Fibroblast of lung (primary cell): ENCODE results near the gene GPSM1. TPM values are rescaled to one million over a fixed set of nuclear protein-coding genes. Genes with fewer than 3 reads are reported as not detected.

ENCODE experiments used
- DNase-seq, 2 donors: peaks; one replicate each; pipeline versions ENCODE4 v3.0.0 to v3.0.0-alpha.2; 2010; ENCODE audit warnings: low read depth in 2 of 2
- H2AFZ ChIP-seq: 2 replicates; pipeline ENCODE4 v1.5.1; 2012; ENCODE audit warnings: low read length, control low read depth, inconsistent platforms
- H3K27ac ChIP-seq: 2 replicates; pipeline ENCODE4 v1.5.1; 2011; ENCODE audit warnings: low read length, control low read depth; ENCODE audit not compliant: insufficient read depth
- H3K27me3 ChIP-seq: 2 replicates; pipeline ENCODE4 v1.5.1; 2011; ENCODE audit warnings: mild to moderate bottlenecking, low read length; ENCODE audit not compliant: control insufficient read depth, insufficient read depth
- H3K36me3 ChIP-seq: 2 replicates; pipeline ENCODE4 v1.5.1; 2011; ENCODE audit warnings: low read length; ENCODE audit not compliant: control insufficient read depth, insufficient read depth
- H3K4me1 ChIP-seq: 2 replicates; pipeline ENCODE4 v1.5.1; 2011; ENCODE audit warnings: low read length; ENCODE audit not compliant: control insufficient read depth, insufficient read depth; ENCODE audit errors: extremely low read depth
- H3K4me2 ChIP-seq: 2 replicates; pipeline ENCODE4 v1.5.1; 2011; ENCODE audit warnings: low read length, control low read depth; ENCODE audit not compliant: insufficient read depth; ENCODE audit errors: extremely low read depth
- H3K4me3 ChIP-seq, 4 experiments: fragments of 200-600 bp in 1 of 4; sonication (generic) in 1 of 4; replicated peaks in 1 of 4; 2 replicates each; pipeline ENCODE4 v1.5.1; 2011 to 2016; ENCODE audit warnings: low read length in 4 of 4, low read depth in 3 of 4, mild to moderate bottlenecking in 3 of 4, control low read depth in 2 of 4, inconsistent platforms in 1 of 4, mixed read lengths in 1 of 4; ENCODE audit not compliant: insufficient read depth in 1 of 4; ENCODE audit errors: control extremely low read depth in 1 of 4
- H3K79me2 ChIP-seq: 2 replicates; pipeline ENCODE4 v1.5.1; 2012; ENCODE audit warnings: mild to moderate bottlenecking, low read length, inconsistent platforms; ENCODE audit not compliant: control insufficient read depth, insufficient read depth
- H3K9ac ChIP-seq: 2 replicates; pipeline ENCODE4 v1.5.1; 2011; ENCODE audit warnings: mild to moderate bottlenecking, low read length, control low read depth; ENCODE audit not compliant: insufficient read depth
- H3K9me3 ChIP-seq: 2 replicates; pipeline ENCODE4 v1.5.1; 2012; ENCODE audit warnings: low read depth, low read length; ENCODE audit not compliant: control insufficient read depth, insufficient read depth
- H4K20me1 ChIP-seq: 2 replicates; pipeline ENCODE4 v1.5.1; 2011; ENCODE audit warnings: low read length; ENCODE audit not compliant: control insufficient read depth, insufficient read depth; ENCODE audit errors: extremely low read depth
- EZH2 ChIP-seq: IDR thresholded peaks from 2 replicates; pipeline ENCODE4 v1.5.1; 2012; ENCODE audit warnings: low read length, control low read depth, mild to moderate bottlenecking; ENCODE audit errors: missing control alignments
- polyA plus RNA-seq, 2 donors: library from polyadenylated mRNA; depleted of rRNA in 1 of 2; stranded (reverse) in 1 of 2; unstranded in 1 of 2; fragments of >200 nt; gene quantifications; 2 replicates each; pipeline ENCODE4 v1.2.1, GENCODE V29; 2011 to 2012; ENCODE audit warnings: missing spikeins in 1 of 2
- total RNA-seq: library from RNA; depleted of rRNA; stranded (reverse); fragments of >200 nt; gene quantifications from 2 replicates; pipeline ENCODE4 v1.2.1, GENCODE V29; 2014
- TF ChIP-seq, protein P1 (sequence below), 2 donors: IDR thresholded peaks in 1 of 2; conservative IDR thresholded peaks in 1 of 2; 1 replicate in 1 of 2; 2 replicates in 1 of 2; pipeline ENCODE4 v1.5.1; 2011 to 2012; ENCODE audit warnings: low read length in 2 of 2, control low read depth in 1 of 2, inconsistent platforms in 1 of 2, low read depth in 1 of 2, mild to moderate bottlenecking in 1 of 2

GPSM1 gene
- total and polyA plus RNA-seq, 2 donors (not counting 1 experiment from before 2014, with no cell fraction given) = 15.8 to 60.3 TPM

DNA sequence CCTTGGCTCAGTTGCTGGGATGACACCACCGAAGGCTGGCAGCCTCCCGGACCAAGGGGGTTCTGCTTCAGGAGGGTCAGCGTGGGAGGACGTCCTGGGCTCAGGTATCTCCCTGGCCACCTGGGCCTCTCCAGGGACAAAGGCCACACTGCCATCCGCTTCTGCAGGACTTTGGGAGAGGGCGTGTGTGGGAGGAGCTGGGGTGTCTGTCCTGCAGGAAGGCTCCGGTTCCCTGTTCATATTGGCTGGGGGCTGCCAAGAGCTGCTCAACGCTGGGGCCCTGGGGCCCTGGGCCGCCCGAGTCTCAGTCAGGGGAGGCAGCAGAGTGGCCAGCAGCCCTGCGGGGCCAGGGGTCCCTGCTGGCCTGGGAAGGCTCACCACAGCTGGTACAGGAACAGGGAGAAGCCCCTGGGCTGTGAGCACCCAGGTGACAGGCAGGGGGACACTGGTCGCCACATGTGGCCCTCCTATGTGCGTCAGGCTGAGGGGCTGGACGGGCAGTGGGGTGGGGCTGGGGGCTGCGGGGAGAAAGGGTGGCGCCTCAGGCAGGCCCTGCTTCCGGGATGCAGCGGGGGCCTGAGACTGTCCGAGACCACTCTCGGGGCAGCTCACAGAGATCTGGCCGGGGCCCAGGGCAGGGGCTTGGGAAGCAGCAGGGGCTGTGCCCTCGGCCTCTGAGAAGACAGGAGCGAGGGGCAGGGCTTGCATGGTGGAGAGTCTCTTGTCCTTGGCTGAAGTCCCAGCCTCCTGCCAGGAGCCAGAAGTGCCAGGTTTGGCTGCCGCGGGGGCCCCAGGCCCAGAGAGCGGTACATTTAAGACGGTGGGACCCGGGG lies 51.0 kb downstream of the GPSM1 start:
- no peak overlapping the region for H3K27ac ChIP-seq
- H3K9ac ChIP-seq = no peak overlapping the region
- H2AFZ ChIP-seq = no peak overlapping the region
- TF ChIP-seq EZH2 = no peak
- TF ChIP-seq, protein P1, sequence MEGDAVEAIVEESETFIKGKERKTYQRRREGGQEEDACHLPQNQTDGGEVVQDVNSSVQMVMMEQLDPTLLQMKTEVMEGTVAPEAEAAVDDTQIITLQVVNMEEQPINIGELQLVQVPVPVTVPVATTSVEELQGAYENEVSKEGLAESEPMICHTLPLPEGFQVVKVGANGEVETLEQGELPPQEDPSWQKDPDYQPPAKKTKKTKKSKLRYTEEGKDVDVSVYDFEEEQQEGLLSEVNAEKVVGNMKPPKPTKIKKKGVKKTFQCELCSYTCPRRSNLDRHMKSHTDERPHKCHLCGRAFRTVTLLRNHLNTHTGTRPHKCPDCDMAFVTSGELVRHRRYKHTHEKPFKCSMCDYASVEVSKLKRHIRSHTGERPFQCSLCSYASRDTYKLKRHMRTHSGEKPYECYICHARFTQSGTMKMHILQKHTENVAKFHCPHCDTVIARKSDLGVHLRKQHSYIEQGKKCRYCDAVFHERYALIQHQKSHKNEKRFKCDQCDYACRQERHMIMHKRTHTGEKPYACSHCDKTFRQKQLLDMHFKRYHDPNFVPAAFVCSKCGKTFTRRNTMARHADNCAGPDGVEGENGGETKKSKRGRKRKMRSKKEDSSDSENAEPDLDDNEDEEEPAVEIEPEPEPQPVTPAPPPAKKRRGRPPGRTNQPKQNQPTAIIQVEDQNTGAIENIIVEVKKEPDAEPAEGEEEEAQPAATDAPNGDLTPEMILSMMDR (conservative IDR thresholded peaks at IDR 0.05 in 1 of 2, IDR thresholded peaks at IDR 0.05 in 1 of 2; ENCODE audit: low read depth in 1 of 2, low read length in 2 of 2) = no peak
- H3K4me1 ChIP-seq = peaks cover 5% of the 10 kb centered on the region
- DNase-seq = no peak
- peaks cover 25% of the 10 kb centered on the region for H3K36me3 ChIP-seq
- no peaks in the 10 kb centered on the region for H4K20me1 ChIP-seq
- no peaks in the 10 kb centered on the region for H3K9me3 ChIP-seq
- H3K4me2 ChIP-seq = no peak overlapping the region
- no peaks in the 10 kb centered on the region for H3K27me3 ChIP-seq
- no peak overlapping the region for H3K4me3 ChIP-seq
- no peaks in the 10 kb centered on the region for H3K79me2 ChIP-seq

DNA sequence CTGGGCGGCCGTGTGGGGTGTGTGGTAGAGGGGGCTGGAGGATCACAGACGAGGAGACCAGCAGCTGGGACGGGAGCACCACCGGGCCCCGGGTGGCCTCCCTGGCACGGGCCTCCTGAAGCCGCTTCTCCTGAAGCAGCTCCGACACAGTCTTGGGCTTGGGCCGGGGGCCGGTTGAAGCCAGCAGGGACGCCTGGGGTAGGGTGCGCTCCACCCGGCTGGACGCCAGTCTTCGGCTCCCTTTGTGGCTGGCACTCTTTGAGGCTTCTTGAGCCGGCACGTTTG lies 51.6 kb downstream of the GPSM1 start:
- Histone ChIP-seq H4K20me1 (no peaks in the 10 kb centered on the region), H3K4me1 (no peaks in the 10 kb centered on the region), H3K27me3 (no peaks in the 10 kb centered on the region), H3K4me2 (no peak overlapping the region), H3K9me3 (no peaks in the 10 kb centered on the region), H3K79me2 (no peaks in the 10 kb centered on the region), H3K27ac (no peak overlapping the region), H3K9ac (no peak overlapping the region), H3K36me3 (peaks cover 27% of the 10 kb centered on the region), H3K4me3 (no peak overlapping the region), H2AFZ (no peak overlapping the region)
- DNase-seq = no peak
- no peak for TF ChIP-seq EZH2
- TF ChIP-seq, protein P1 (conservative IDR thresholded peaks at IDR 0.05 in 1 of 2, IDR thresholded peaks at IDR 0.05 in 1 of 2; ENCODE audit: low read depth in 1 of 2, low read length in 2 of 2) = no peak

DNA sequence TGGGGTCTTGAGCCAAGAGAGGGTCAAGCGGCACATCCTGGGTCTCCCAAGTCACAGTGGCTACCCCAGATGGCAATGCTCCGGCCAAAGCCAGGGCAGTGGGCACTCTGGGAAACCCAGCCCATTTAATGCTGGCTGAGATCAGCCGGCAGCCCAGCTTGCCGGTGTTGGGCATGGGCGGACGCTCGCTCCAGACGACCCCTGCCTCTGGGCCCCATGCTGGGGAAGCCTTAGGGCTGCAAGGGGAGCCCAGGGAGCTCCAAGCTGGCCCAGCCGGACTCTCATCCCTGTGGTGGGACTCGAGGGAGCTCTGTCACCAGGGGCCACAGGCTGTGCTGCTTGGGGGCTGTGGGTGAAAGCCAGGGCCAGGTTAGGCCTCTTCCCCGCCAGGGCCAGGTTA lies 52.1 kb downstream of the GPSM1 start:
- H3K4me1 ChIP-seq = no peaks in the 10 kb centered on the region
- no peak overlapping the region for H3K4me2 ChIP-seq
- H2AFZ ChIP-seq = no peak overlapping the region
- DNase-seq = no peak
- TF ChIP-seq, protein P1 (conservative IDR thresholded peaks at IDR 0.05 in 1 of 2, IDR thresholded peaks at IDR 0.05 in 1 of 2; ENCODE audit: low read depth in 1 of 2, low read length in 2 of 2) = no peak
- TF ChIP-seq EZH2 = no peak
- no peak overlapping the region for H3K9ac ChIP-seq
- peaks cover 30% of the 10 kb centered on the region for H3K36me3 ChIP-seq
- no peaks in the 10 kb centered on the region for H3K9me3 ChIP-seq
- H3K27ac ChIP-seq = no peak overlapping the region
- no peak overlapping the region for H3K4me3 ChIP-seq
- H4K20me1 ChIP-seq = no peaks in the 10 kb centered on the region
- no peaks in the 10 kb centered on the region for H3K27me3 ChIP-seq
- H3K79me2 ChIP-seq = no peaks in the 10 kb centered on the region
